ENCODE results near the gene LIN7B.
"Not testable (repeated sequence)": the region's sequence is repeated elsewhere in the genome, so short reads cannot be mapped to it uniquely, and the experiment has no call there.

LIN7B gene

GRCh38 chr19:49142866-49143335 lies 28.7 kb downstream of the LIN7B start:
- peak; percentile 57 to 69 for DNase-seq (ENCODE audit: low read depth in 2 of 2)

- peak; percentile 76 to 79 for DNase-seq (ENCODE audit: low read depth in 2 of 2)
These were observed 31.6 kb downstream of the LIN7B start for GRCh38 chr19:49145573-49146407.

DNA sequence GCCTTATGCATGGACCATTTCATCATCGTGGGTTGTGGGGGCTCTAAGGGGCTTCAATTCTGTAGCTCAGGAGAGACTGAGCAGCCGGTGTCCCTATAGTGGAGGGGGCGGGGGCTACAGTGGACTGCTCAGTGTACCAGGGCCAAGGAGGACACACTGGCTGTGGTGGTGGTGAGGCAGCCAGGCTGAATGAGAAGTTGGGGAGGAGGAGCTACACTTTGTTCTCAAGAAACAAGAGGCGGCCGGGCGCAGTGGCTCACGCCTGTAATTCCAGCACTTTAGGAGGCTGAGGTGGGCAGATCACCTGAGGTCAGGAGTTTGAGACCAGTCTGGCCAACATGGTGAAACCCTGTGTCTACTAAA lies 32.2 kb downstream of the LIN7B start:
- DNase-seq (ENCODE audit: low read depth in 2 of 2), result not testable (repeated sequence)

- DNase-seq (ENCODE audit: low read depth in 2 of 2), result no peak
These were observed 34.0 kb downstream of the LIN7B start for GRCh38 chr19:49148044-49148682.

DNA sequence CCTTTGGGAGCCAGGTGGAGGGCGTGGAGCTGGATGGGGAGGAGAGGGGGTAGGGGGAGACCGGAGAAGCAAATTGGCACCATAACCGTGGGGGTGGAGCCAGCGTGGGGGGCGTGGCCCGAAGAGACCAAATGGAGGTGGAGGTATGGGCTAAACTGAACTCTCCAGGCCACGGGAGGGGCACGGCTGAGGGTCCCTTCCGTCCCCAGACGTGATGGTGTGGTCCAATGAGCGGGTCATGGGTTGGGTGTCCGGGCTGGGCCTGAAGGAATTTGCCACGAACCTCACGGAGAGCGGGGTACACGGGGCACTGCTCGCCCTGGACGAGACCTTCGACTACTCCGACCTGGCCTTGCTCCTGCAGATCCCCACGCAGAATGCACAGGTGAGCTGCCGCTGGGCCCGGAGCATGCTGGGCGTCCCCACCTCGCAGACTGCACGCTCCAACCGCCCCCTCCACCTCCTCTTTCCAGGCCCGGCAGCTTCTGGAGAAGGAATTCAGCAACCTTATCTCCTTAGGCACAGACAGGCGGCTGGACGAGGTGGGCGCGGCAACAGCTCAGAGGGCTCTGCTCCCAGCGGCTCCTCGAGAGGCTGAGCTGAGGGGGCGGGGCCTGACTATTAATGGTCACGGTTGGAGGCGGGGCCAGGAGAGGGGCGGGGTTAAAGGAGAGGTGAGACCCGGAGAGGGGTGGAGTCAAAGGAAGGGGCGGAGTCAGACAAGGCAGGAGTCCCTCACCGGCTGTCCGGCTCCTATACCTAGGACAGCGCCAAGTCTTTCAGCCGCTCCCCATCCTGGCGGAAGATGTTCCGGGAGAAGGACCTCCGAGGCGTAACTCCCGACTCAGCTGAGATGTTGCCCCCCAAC lies 34.8 kb downstream of the LIN7B start:
- DNase-seq (ENCODE audit: low read depth in 2 of 2), result peak; percentile 71 to 83

DNA sequence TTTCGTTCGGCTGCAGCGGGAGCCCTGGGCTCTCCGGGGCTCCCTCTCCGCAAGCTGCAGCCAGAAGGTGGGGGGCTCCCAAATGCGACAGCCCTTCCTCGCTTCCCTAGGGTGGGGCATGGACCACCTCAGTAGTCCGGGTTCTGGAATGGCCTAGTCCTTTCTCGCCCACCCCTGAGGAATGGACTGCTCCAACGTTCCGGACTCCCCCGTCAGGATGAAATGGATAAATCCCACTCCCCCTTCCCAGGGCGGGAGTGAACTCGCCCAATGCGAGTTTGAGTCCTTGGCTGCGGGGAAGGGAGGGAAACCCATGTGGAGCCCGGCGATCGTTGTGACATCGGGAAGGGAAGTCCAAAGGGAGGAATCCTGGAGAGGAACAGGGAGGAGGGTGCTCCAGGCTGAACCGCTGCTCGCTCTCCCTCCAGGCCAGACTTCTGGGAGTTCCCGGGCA lies 35.5 kb downstream of the LIN7B start:
- no peak for DNase-seq (ENCODE audit: low read depth in 2 of 2)

DNA sequence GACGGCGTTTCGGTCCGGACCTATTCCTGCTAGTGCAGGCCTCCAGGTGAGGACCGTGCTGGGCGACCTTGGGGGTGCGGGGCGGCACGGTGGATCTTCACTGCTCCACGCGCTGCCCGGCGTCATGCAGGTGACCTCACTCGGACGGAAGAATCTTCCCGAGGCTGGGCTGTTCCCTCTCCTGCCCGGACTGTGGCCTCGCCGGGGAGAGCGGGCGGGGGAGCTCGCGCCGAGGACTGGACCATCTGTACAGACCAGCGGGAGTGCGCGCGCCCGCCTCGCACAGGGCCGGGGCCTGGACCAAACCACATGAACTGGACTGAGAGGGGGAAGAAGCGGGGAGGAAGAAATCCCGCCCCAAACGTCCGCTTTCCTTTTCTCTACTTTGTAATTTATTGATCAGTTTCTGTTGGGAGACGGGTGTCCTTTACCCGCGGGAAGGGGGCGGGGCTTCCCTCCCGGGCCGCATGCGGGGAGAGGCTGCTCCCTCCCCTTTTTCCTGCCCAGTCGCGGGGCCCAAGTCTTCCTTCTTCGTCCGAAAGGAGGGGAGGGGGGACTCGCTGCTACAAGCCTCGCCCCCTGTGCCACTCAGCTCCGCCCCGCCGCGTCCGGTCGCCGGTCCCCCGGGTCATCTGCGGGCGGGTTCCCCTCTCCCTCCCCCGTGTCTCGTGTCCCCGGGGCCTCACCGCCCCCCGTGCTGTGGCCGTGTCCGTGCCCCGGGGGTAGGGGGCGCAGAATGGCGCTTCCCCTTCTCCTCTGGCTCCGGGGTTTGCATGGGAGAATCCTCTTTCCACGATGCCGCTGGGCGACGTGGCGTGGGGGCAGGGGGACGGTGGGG lies 36.2 kb downstream of the LIN7B start:
- peak in 1 of 2 donors; percentile 28 for DNase-seq (ENCODE audit: low read depth in 2 of 2)

- no peak for DNase-seq (ENCODE audit: low read depth in 2 of 2)
These were observed 36.7 kb downstream of the LIN7B start for GRCh38 chr19:49150944-49151243.

- DNase-seq (ENCODE audit: low read depth in 2 of 2), result peak in 1 of 2 donors; percentile 30
These were observed 37.3 kb downstream of the LIN7B start for GRCh38 chr19:49151267-49152118.

DNA sequence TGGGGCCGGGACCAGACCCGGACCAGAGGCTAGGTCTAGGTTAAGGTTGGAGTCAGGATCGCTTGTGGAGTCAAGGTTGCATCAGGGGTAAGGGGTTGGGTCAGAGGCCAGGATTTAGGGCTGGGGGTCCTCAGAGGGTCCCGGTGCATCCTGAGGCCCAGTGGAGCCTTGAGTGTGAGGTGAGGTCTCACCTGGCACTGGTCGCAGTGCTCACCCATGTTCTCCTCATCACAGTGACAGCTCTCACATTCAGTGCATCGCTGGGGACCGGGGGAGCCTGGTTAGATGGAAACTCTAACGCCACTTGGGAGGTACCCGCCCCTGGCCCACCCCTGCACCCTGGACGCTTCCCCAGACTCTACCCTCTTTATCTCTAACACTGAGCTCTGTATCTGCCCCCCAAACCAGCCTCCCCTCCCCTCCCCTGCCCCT lies 38.0 kb downstream of the LIN7B start:
- no peak for DNase-seq (ENCODE audit: low read depth in 2 of 2)

GRCh38 chr19:49153167-49153809 lies 39.1 kb downstream of the LIN7B start:
- no peak for DNase-seq (ENCODE audit: low read depth in 2 of 2)

GRCh38 chr19:49154279-49154678 lies 40.1 kb downstream of the LIN7B start:
- no peak for DNase-seq (ENCODE audit: low read depth in 2 of 2)

GRCh38 chr19:49155005-49155819 lies 41.0 kb downstream of the LIN7B start, which contains the start of gene HRC:
Gene HRC (minus strand): TSS chr19:49155396. CDS start chr19:49155237, 159 bp downstream.
- DNase-seq (ENCODE audit: low read depth in 2 of 2), result no peak

GRCh38 chr19:49155820-49156346 lies 41.7 kb downstream of the LIN7B start:
- no peak for DNase-seq (ENCODE audit: low read depth in 2 of 2)

- peak; percentile 30 to 53 for DNase-seq (ENCODE audit: low read depth in 2 of 2)
These were observed 43.5 kb downstream of the LIN7B start, which contains the start of gene TRPM4 for GRCh38 chr19:49157445-49158224. Gene TRPM4 (plus strand): TSS chr19:49157792. CDS start chr19:49157867, 75 bp downstream.

- no peak for DNase-seq (ENCODE audit: low read depth in 2 of 2)
These were observed 46.5 kb downstream of the LIN7B start for GRCh38 chr19:49160450-49161189.

DNA sequence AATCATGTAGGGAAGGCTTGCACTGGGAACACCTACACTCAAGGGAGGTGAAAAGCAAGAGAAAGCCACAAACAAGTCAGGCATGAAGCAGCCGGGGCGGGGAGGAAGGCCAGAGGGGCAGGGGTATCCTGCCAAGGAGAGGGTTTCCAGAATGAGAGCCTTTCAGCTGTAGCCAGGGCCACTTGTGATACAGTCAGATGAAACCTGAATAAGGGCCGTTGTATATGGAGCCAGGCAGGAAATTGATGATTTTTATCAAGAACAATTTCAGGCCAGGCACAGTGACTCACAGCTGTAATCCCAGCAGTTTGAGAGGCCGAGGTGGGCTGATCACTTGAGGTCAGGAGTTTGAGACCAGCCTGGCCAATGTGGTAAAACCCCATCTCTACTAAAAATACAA lies 47.8 kb downstream of the LIN7B start:
- no peak for DNase-seq (ENCODE audit: low read depth in 2 of 2)
